ENCODE data around the gene SAYSD1.

The SAYSD1 gene

GRCh38 chr6:39077882-39078594 lies 36.9 kb downstream of the SAYSD1 start:
- Mint-ChIP-seq H3K27me3 (no peaks in the 10 kb centered on the region), H3K36me3 (no peaks in the 10 kb centered on the region), H3K27ac (no peak overlapping the region)

GRCh38 chr6:39076623-39077535 lies 38.1 kb downstream of the SAYSD1 start:
- H3K4me3 Mint-ChIP-seq = no peak overlapping the region
- no peak overlapping the region for H3K27ac Mint-ChIP-seq
- no peaks in the 10 kb centered on the region for H3K4me1 Mint-ChIP-seq (ENCODE audit: low read depth)

More at GRCh38 chr6:39077882-39078594, 36.9 kb downstream of the SAYSD1 start:
- Mint-ChIP-seq H3K4me1 (ENCODE audit: low read depth) (no peaks in the 10 kb centered on the region), H3K9me3 (ENCODE audit: low read depth) (no peaks in the 10 kb centered on the region), H3K4me3 (no peak overlapping the region)

DNA sequence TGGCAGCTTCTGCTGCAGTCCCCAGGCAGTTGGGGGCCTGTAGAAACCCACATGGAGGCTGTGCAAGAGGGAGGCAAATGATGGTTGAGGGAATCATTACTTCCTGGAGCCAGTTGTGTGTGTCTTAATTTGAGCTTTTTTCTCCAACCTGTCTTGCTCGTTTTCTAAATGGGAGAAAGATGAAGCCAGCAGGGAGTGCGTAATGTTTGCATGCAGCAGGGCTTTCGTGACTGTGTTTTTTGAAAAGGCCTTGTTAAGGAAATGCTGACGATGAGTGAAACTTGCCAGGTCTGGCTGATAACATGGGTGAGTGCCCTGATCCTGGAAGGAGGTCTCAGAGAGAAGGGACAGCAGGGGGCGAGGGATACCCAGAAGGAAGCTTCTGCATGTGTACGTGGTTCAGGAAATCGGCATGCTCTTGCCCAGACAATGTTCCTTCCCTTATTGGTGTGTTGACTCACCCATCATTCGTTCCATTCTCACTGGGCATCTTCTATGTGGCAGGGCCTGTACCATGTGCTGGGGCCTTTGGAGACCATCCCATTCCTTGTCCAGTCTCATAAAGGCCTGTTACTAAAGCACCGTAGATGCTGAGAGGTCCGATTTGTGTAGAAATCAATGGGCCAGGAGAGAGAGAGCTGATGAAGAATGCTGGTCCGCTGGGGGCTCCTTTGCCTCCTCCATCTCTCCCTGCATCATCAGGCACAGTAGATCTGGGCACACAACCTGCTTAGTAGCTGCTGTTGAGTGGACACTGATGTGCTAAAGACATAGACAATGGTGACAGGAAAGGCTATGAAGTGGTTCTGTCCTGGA lies 39.0 kb downstream of the SAYSD1 start:
- H3K36me3 Mint-ChIP-seq = no peaks in the 10 kb centered on the region
- no peaks in the 10 kb centered on the region for H3K4me1 Mint-ChIP-seq (ENCODE audit: low read depth)
- H3K27ac Mint-ChIP-seq = no peak overlapping the region
- H3K27me3 Mint-ChIP-seq = no peaks in the 10 kb centered on the region
- H3K4me3 Mint-ChIP-seq = no peak overlapping the region
- no peaks in the 10 kb centered on the region for H3K9me3 Mint-ChIP-seq (ENCODE audit: low read depth)

More at GRCh38 chr6:39076623-39077535, 38.1 kb downstream of the SAYSD1 start:
- Mint-ChIP-seq H3K9me3 (ENCODE audit: low read depth) (no peaks in the 10 kb centered on the region), H3K36me3 (no peaks in the 10 kb centered on the region), H3K27me3 (no peaks in the 10 kb centered on the region)

DNA sequence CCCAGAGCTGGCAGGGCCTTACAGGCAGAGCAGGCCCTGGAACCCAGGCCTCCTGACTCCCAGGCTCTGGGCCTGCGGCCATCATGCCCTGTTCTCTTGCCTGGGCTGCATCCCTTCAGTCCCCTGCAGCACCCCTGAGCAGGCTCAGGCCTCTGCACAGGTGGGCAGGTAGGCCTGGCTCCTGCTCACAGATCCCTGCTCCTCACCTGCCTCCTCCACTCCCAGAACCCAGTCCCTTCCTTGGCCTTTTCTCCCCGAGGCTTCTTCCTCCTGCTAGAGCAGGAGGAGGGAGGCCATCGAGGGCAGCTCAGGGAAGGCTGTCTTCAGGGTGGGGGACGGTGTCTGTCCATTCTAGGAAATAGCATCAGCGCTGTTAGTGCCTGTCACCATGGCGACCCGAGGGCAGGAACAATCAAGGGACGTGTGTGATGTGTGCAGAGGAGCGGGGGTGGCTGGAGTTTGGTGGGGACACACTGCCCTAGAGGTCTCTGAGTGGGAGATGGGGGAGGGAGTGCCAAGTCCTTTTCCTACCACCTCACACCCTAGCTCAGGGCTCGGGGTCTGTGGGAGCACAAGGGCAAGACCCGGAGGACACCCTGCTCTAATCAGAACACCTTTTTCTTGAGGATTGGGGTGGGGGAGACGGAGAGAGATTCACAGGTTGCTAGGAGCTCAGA lies 39.8 kb downstream of the SAYSD1 start:
- Mint-ChIP-seq H3K27ac (no peak overlapping the region), H3K27me3 (no peaks in the 10 kb centered on the region), H3K4me3 (no peak overlapping the region)

DNA sequence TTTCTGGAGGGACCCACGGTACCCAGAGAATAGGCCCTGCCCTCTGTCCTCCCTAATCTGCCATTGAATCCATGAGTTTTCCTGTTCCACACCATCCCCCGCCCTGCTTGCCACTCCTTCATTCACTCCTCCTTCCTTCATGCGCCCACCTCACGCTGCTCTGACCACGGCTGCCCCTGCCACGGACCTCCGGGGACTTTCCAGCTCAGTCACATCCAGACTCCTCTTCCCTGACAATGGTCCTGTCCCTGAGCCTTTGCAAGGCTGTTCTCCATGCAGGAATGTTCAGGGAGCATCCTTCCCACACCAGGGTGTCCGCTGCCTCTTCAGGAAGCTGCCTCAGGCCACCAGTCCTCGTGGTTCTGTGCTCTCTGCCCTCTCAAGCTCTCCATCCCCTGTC lies 40.5 kb downstream of the SAYSD1 start:
- Mint-ChIP-seq H3K36me3 (no peaks in the 10 kb centered on the region), H3K27me3 (no peaks in the 10 kb centered on the region), H3K9me3 (ENCODE audit: low read depth) (no peaks in the 10 kb centered on the region), H3K4me3 (no peak overlapping the region), H3K27ac (no peak overlapping the region), H3K4me1 (ENCODE audit: low read depth) (no peaks in the 10 kb centered on the region)

More for the DNA sequence above, 39.8 kb downstream of the SAYSD1 start:
- H3K36me3 Mint-ChIP-seq = no peaks in the 10 kb centered on the region
- no peaks in the 10 kb centered on the region for H3K4me1 Mint-ChIP-seq (ENCODE audit: low read depth)
- H3K9me3 Mint-ChIP-seq (ENCODE audit: low read depth) = no peaks in the 10 kb centered on the region

DNA sequence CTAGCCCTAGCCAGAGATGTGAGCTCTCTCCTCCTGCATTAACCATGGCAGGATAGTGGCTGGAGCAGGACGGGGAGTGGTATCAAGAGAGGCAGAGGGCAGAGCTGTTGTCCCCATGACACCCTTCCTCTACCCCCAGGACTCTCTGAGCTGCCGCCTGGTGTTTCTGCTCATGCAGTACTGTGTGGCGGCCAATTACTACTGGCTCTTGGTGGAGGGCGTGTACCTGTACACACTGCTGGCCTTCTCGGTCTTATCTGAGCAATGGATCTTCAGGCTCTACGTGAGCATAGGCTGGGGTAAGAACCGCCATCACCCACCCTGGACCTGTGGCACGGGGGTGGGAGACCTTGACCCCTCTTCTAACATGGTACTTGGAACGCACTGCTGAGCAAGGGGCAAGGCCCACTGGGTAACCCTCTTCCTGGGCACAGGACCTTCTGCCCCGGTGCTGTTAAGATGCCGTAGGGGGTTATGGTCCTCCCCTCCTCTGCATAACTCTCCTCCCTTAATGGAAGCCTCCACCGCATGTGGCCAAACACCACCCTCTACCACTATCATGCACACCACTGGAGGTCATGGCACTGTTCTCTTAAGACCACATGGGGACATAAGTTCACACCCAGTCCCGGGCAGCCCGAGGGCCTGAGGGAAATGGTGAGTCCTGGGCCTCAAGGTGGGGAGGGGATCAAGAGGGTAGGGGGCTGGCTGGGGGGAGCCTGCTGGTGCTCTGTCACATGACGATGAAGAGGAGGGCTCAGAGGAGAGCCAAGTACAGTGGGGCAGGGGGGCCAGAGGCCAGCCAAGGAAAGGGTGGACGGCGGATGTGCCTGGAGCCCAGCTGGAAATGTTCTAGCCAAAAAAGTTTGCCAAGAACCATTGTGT lies 41.3 kb downstream of the SAYSD1 start:
- Mint-ChIP-seq H3K27me3 (no peaks in the 10 kb centered on the region), H3K27ac (no peak overlapping the region), H3K4me1 (ENCODE audit: low read depth) (no peaks in the 10 kb centered on the region), H3K9me3 (ENCODE audit: low read depth) (no peaks in the 10 kb centered on the region), H3K4me3 (no peak overlapping the region), H3K36me3 (no peaks in the 10 kb centered on the region)

- Mint-ChIP-seq H3K4me1 (ENCODE audit: low read depth) (no peaks in the 10 kb centered on the region), H3K4me3 (no peak overlapping the region), H3K9me3 (ENCODE audit: low read depth) (no peaks in the 10 kb centered on the region), H3K36me3 (no peaks in the 10 kb centered on the region), H3K27me3 (no peaks in the 10 kb centered on the region), H3K27ac (no peak overlapping the region)
Measured at GRCh38 chr6:39072830-39073229, 42.2 kb downstream of the SAYSD1 start.

GRCh38 chr6:39068391-39068790 lies 46.6 kb downstream of the SAYSD1 start:
- Mint-ChIP-seq H3K4me1 (ENCODE audit: low read depth) (no peaks in the 10 kb centered on the region), H3K4me3 (no peak overlapping the region), H3K27ac (no peak overlapping the region), H3K36me3 (no peaks in the 10 kb centered on the region), H3K27me3 (no peaks in the 10 kb centered on the region), H3K9me3 (ENCODE audit: low read depth) (no peaks in the 10 kb centered on the region)

GRCh38 chr6:39065561-39065960 lies 49.4 kb downstream of the SAYSD1 start:
- Mint-ChIP-seq H3K27me3 (peaks cover 1% of the 10 kb centered on the region), H3K36me3 (no peaks in the 10 kb centered on the region), H3K4me1 (ENCODE audit: low read depth) (no peaks in the 10 kb centered on the region), H3K9me3 (ENCODE audit: low read depth) (no peaks in the 10 kb centered on the region), H3K4me3 (no peak overlapping the region), H3K27ac (no peak overlapping the region)

- no peaks in the 10 kb centered on the region for H3K4me1 Mint-ChIP-seq (ENCODE audit: low read depth)
- H3K27me3 Mint-ChIP-seq = peaks cover 1% of the 10 kb centered on the region
- H3K4me3 Mint-ChIP-seq = no peak overlapping the region
- H3K36me3 Mint-ChIP-seq = no peaks in the 10 kb centered on the region
- no peak overlapping the region for H3K27ac Mint-ChIP-seq
- H3K9me3 Mint-ChIP-seq (ENCODE audit: low read depth) = no peaks in the 10 kb centered on the region
Measured at GRCh38 chr6:39063526-39063925, 51.5 kb downstream of the SAYSD1 start.

GRCh38 chr6:39062014-39062740 lies 52.8 kb downstream of the SAYSD1 start:
- H3K4me1 Mint-ChIP-seq (ENCODE audit: low read depth) = no peaks in the 10 kb centered on the region
- no peaks in the 10 kb centered on the region for H3K9me3 Mint-ChIP-seq (ENCODE audit: low read depth)
- H3K27me3 Mint-ChIP-seq = peaks cover 1% of the 10 kb centered on the region
- no peaks in the 10 kb centered on the region for H3K36me3 Mint-ChIP-seq
- H3K27ac Mint-ChIP-seq = no peak overlapping the region
- H3K4me3 Mint-ChIP-seq = no peak overlapping the region

- Mint-ChIP-seq H3K27me3 (peaks cover 1% of the 10 kb centered on the region), H3K36me3 (no peaks in the 10 kb centered on the region), H3K4me1 (ENCODE audit: low read depth) (no peaks in the 10 kb centered on the region), H3K4me3 (no peak overlapping the region), H3K27ac (no peak overlapping the region), H3K9me3 (ENCODE audit: low read depth) (no peaks in the 10 kb centered on the region)
Measured at GRCh38 chr6:39061588-39061987, 53.4 kb downstream of the SAYSD1 start.

- H3K36me3 Mint-ChIP-seq = no peaks in the 10 kb centered on the region
- no peak overlapping the region for H3K27ac Mint-ChIP-seq
- H3K9me3 Mint-ChIP-seq (ENCODE audit: low read depth) = no peaks in the 10 kb centered on the region
- no peaks in the 10 kb centered on the region for H3K4me1 Mint-ChIP-seq (ENCODE audit: low read depth)
- peaks cover 1% of the 10 kb centered on the region for H3K27me3 Mint-ChIP-seq
- no peak overlapping the region for H3K4me3 Mint-ChIP-seq
Measured at GRCh38 chr6:39061182-39061581, 53.8 kb downstream of the SAYSD1 start.

Data from activated naive CD8-positive, alpha-beta T cell (primary cell).